Activated naive CD4-positive, alpha-beta T cell treated with anti-CD3 and anti-CD28 coated beads for 36 hours (primary cell): ENCODE data around the gene DTWD2. TPM values are rescaled to one million over a fixed set of nuclear protein-coding genes. Genes with fewer than 3 reads are reported as not detected.

Experiments used
- CTCF ChIA-PET: fragments of 350-600 bp; sonication (Branson Sonifier 250); formaldehyde crosslinking; loops from one replicate; lab custom pipeline; 2021; ENCODE audit warnings: antibody characterized with exemption; lab: Charles Lee
- DNase-seq: peaks from one replicate; pipeline ENCODE4 v3.0.0-alpha.2; 2020
- H3K27ac Mint-ChIP-seq: one replicate; pipeline ENCODE4 v1.8.0; 2021; ENCODE audit warnings: mild to moderate bottlenecking, mixed read lengths
- H3K27me3 Mint-ChIP-seq: one replicate; pipeline ENCODE4 v1.8.0; 2021; ENCODE audit warnings: low read depth, mixed read lengths
- H3K36me3 Mint-ChIP-seq: one replicate; pipeline ENCODE4 v1.8.0; 2021; ENCODE audit warnings: low read depth, mixed read lengths
- H3K4me1 Mint-ChIP-seq: one replicate; pipeline ENCODE4 v1.8.0; 2021; ENCODE audit warnings: low read depth, mixed read lengths
- H3K4me3 Mint-ChIP-seq: one replicate; pipeline ENCODE4 v1.8.0; 2021; ENCODE audit warnings: mild to moderate bottlenecking, moderate library complexity, mixed read lengths
- H3K9me3 Mint-ChIP-seq: one replicate; pipeline ENCODE4 v1.8.0; 2021; ENCODE audit warnings: mixed read lengths
- intact Hi-C: fragments of 100-400 bp; cut with micrococcal nuclease; formaldehyde crosslinking; loops from one replicate; pipeline ENCODE4 v1.15.1; 2023
- microRNA-seq: library from miRNA; unstranded; fragments of <30 nt; microRNA quantifications from one replicate; pipeline ENCODE4 v1.2.0, GENCODE V29; 2022; ENCODE audit warnings: borderline microRNAs expressed, borderline replicate concordance
- total RNA-seq, 2 experiments: library from RNA; stranded (reverse); gene quantifications; one replicate each; pipeline ENCODE4 v1.2.3, GENCODE V29; 2021

DTWD2 gene
- total RNA-seq, 2 experiments from 2014 or later = 4.0 to 5.5 TPM

DNA sequence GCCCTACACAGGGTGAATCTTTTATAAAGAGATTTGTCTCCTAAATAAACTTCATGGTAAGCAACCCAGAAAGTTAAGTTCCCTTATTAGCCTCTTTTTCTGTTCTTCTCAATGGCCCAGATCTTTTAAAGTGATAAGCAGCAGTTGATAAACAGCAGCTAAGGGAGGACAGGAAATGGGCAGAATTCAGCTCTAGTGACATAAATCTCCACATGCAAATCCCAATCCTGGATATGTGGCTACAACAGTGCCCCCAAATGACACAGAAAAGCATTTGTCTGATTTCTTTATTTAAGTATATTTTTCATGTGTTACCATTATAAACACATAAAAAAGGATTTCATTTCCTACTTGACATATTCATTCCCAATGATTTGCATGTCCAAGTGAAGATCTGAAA is 199.0 kb downstream of the DTWD2 start:
- Mint-ChIP-seq H3K36me3 (no peaks in the 10 kb centered on the region), H3K27me3 (no peaks in the 10 kb centered on the region), H3K9me3 (no peaks in the 10 kb centered on the region), H3K27ac (no peak overlapping the region), H3K4me1 (no peaks in the 10 kb centered on the region), H3K4me3 (no peak overlapping the region)
- intact Hi-C loops = no loop called here
- CTCF ChIA-PET = no interaction called here
- no peak for DNase-seq

- no peaks in the 10 kb centered on the region for H3K27me3 Mint-ChIP-seq
- intact Hi-C loops = no loop called here
- H3K36me3 Mint-ChIP-seq = no peaks in the 10 kb centered on the region
- DNase-seq = no peak
- no peak overlapping the region for H3K27ac Mint-ChIP-seq
- H3K4me1 Mint-ChIP-seq = no peaks in the 10 kb centered on the region
- H3K4me3 Mint-ChIP-seq = no peak overlapping the region
- no peaks in the 10 kb centered on the region for H3K9me3 Mint-ChIP-seq
- CTCF ChIA-PET = no interaction called here
Observed at GRCh38 chr5:118788351-118788750, 200.0 kb downstream of the DTWD2 start.

Small RNA genes within 50 kb of the gene (microRNA-seq; reads per million reads assigned to microRNA genes)
- gene MIR1244-2 = not detected

Other genes starting within 250 kb of the DTWD2 start
- 10 to 100 TPM; 16.4 to 18.0 TPM for gene DMXL1, start 82.5 kb upstream of the DTWD2 start, total RNA-seq